Lower leg skin (tissue), 3 donors: ENCODE results near the gene AEBP1.

ENCODE experiments used
- POLR2A ChIP-seq, 2 donors: fragments of 450-650 bp; IDR thresholded peaks; one replicate each; pipeline ENCODE4 v1.6.1; 2016 to 2017; ENCODE audit warnings: antibody characterized with exemption in 2 of 2, mild to moderate bottlenecking in 1 of 2, moderate library complexity in 1 of 2
- TF ChIP-seq, protein P1 (sequence below), 3 donors: fragments of 450-650 bp; IDR thresholded peaks; one replicate each; pipeline ENCODE4 v1.5.1; 2016; ENCODE audit warnings: antibody characterized with exemption in 3 of 3, mild to moderate bottlenecking in 3 of 3, moderate library complexity in 2 of 3

DNA sequence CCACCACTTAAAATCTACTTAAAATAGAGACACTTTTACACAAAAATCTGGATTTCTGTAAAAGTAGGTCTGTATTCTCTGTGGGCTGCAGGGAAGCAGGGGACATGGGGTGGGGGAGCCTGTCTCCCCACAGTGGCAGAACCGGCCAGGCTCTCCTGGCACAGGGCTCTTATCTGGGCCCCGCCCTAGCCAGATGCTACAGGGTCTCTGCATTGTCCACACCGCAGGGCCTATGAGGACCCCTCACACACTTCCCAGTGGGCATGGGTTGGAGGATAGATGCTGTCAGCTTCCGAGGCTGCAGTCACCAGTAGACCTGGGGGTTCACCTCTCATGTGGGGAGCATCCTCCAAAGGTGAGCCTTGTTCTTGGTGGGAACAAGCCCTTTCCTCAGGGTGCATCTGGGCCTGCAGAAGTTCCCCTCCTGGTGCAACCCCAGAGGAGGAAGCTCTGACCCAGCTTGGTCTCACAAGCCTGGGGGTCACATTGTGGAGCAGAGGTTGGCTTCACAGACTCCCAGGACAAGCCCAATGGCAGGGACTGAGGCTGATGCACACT is 52.4 kb downstream of the AEBP1 start:
- TF ChIP-seq, protein P1, sequence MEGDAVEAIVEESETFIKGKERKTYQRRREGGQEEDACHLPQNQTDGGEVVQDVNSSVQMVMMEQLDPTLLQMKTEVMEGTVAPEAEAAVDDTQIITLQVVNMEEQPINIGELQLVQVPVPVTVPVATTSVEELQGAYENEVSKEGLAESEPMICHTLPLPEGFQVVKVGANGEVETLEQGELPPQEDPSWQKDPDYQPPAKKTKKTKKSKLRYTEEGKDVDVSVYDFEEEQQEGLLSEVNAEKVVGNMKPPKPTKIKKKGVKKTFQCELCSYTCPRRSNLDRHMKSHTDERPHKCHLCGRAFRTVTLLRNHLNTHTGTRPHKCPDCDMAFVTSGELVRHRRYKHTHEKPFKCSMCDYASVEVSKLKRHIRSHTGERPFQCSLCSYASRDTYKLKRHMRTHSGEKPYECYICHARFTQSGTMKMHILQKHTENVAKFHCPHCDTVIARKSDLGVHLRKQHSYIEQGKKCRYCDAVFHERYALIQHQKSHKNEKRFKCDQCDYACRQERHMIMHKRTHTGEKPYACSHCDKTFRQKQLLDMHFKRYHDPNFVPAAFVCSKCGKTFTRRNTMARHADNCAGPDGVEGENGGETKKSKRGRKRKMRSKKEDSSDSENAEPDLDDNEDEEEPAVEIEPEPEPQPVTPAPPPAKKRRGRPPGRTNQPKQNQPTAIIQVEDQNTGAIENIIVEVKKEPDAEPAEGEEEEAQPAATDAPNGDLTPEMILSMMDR (IDR thresholded peaks at IDR 0.05) = no peak
- no peak for TF ChIP-seq POLR2A (IDR thresholded peaks at IDR 0.05)
